SK-MEL-5 (cell line): ENCODE results near the gene EGFLAM. TPM values are rescaled to one million over a fixed set of nuclear protein-coding genes. Genes with fewer than 3 reads are reported as not detected.
A peak's percentile ranks its signal among the peaks of the same experiment; 100 is the strongest.

Experiments used
- DNase-seq: peaks from one replicate; pipeline ENCODE4 v3.0.0-alpha.2; 2016; ENCODE audit warnings: low read depth, low spot score
- in situ Hi-C: cut with HindIII; loops from 2 replicates; pipeline ENCODE4 v1.10.0; 2016; ENCODE audit warnings: low sequenced_read_pairs, high pct_unique_total_duplicates, low pct_unique_long_range_greater_than_20kb
- total RNA-seq: library from RNA; depleted of rRNA; stranded (reverse); fragments of >200 nt; shearing (Covaris generic); gene quantifications from 2 replicates; pipeline ENCODE4 v1.2.3, GENCODE V29; 2014

EGFLAM gene
- total RNA-seq, 1 experiment from 2014 or later = not detected

DNA sequence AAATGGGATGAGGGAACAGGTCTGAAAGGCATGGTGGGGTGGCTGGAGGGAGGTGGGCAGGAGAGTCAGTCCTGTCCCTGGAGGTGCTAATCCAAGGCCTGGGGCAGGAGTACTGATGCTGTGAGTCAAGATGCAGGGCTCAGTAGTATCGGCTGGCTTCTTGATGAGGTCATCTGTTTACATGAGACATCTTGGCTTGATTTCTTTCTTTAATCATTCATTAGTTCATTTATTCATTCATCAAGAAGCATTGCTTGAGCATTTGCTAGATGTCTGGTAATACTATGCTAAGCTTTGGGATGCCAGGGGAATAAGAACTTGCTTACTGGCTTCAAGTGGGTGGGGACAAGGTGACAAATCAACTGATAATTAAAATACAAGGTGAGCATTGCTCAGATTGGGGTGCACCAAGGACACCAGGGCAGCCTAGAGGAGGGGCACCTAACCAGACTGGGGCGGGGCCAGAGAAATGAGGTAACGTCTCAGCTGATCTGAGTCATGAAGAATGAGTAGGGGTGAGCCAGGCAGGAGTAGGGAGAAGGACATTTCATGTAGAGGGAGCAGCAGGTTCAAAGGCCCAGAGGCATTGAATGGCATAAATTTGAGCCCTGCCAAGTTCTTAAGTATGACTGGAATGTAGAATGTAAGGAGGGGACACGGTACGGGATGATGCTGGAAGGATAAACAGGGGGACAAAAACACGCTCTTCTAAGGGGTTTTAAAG, 88.8 kb downstream of the EGFLAM start:
- in situ Hi-C loops = no loop called here
- DNase-seq = no peak

DNA sequence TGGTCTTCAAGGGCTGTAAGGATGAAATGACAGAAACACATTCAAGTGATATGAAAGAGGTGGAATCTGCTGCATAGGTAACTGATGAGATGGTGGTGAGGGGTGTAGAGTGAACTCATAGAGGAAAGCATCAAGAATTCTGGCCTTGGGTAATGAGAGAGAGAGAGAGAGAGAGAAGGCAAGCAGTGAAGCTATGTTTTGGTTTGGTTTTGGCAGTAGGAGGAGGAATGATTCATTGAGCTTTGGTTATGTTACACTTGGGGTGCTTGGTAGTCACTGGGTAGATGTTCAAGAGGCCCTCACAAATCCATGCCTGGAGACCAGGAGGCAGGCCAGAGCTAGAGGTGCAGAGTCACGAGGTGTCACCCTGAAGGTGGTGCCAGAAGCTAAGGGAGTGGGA, 89.5 kb downstream of the EGFLAM start:
- in situ Hi-C loops = no loop called here
- no peak for DNase-seq

DNA sequence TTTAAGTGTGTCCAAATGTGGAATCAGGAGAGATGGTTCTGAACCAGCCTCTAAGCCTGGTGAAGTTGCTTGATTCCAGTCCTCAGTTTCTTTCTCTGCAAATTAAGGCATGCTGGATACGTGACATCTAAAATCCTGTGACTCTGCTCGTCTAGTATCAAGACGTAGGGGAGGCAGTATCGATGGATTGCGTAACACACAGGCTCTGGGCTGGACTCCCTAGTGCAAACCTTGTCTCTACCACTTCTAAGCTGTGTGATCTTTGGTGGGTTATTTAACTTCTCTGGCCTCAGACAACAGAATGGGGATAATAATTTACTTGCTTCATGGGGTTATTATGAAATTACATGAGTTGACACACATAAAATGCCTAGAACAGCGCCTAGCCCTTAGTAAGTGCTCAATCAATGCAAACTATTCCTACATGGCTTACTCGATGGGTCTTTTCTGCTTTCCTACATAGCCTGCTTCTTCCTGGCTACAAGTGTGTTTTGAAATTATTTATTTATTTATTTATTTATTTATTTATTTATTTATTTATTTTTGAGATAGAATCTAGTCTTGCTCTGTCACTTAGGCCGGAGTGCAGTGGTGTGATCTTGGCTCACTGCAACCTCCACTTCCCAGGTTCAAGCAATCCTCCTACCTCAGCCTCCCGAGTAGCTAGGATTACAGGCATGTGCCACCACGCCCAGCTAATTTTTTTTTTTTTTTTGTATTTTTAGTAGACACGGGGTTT, 102.1 kb downstream of the EGFLAM start:
- in situ Hi-C loops = no loop called here

GRCh38 chr5:38362713-38363112, 104.4 kb downstream of the EGFLAM start:
- in situ Hi-C loops = no loop called here
- DNase-seq = no peak

More for the DNA sequence above, 102.1 kb downstream of the EGFLAM start:
- no peak for DNase-seq

DNA sequence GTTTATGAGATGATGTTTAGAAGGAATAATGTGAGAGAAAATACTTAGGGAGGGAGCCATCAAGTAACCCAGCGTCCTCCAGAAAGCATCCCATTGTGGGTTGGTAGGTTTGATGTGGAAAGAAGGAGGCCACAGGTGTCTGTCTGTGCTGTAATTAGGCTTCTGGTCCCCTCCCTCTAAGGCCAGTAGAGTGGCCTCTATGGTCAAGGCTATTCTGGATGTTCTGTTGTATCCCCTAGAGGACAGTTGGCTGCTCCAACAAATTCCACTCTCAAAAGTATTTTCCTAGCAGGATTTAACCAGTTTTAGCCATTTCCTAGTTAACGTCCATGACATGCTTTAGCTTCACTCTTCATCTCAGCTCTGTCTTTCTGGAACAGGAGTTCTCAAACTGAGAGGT, 106.5 kb downstream of the EGFLAM start:
- in situ Hi-C loops = no loop called here
- DNase-seq = no peak

- DNase-seq = no peak
- in situ Hi-C loops = no loop called here
These were observed 109.1 kb downstream of the EGFLAM start for GRCh38 chr5:38367410-38367809.

DNA sequence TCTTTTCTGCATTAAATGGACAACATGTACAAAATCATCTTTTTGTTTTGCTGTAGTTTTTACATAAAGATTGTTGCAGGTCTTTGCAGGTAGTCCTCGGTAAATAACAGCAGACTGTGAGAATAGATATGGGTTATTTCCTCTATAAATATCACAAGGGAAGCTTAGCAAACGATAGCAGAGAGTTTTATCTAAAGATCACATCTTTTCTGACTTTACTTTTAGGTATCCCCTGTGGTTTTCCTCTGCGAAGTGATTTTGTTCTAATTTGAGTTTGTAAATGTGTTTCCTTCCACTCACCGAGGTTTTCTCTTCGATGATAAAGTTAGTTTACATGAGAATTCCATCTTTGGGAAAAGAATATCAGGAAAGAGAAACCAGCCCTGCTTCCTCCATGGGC, 109.6 kb downstream of the EGFLAM start:
- DNase-seq = no peak
- in situ Hi-C loops = no loop called here

DNA sequence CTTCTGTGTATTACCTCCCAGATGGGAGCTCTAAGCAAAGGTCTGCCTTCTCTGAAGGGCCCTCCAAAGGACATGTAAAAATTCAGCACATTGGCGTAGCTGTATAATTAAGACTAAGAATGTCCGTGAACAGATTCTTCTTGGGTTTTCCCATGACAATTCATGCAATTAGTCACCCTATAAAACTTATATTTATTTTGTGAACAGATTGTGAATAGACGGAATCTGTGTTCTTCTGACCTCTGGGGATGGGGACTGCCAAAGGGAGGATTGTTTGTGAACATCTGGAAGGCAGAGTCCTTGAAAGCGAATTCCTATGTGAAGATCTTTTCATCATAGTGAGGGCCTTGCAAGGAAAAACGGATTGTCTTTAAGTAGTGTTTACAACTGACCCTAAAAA, 111.3 kb downstream of the EGFLAM start:
- in situ Hi-C loops = no loop called here

DNA sequence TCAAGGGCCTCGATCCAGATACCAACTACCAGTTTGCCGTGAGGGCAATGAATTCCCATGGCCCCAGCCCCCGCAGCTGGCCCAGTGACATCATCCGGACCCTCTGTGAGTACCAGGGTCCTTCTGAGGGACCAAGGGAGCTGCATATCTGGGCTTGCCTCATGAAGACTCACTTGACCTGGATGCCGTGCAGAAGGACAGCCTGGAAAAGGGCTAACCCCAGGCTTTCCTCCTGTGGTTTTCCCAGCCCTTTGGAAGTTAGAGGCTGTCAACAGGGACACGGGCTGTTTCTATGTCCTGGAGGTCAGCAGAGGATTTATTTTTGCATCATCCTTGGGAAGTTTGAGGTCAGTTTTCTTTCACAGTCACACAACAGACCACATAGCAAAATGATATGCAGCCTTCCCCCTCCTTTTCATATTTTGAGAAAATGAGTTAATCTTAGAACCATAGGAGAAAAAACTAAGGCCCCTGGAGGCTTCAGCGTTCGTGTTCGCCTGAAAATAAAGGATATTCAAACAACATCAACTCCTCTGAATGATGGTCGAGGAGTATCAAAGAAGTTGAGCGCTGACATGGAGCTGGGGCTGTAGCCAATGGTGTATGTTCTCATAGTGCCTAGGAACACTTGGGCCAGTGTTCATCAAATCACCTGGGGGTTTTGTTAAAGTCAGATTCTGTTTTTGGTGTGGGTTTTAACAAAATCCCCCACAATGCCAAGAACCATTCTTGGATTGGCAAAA, 112.2 kb downstream of the EGFLAM start:
- DNase-seq = no peak
- in situ Hi-C loops = no loop called here

More for the DNA sequence above, 111.3 kb downstream of the EGFLAM start:
- no peak for DNase-seq

- in situ Hi-C loops = no loop called here
- no peak for DNase-seq
These were observed 113.2 kb downstream of the EGFLAM start for GRCh38 chr5:38371596-38371995.

DNA sequence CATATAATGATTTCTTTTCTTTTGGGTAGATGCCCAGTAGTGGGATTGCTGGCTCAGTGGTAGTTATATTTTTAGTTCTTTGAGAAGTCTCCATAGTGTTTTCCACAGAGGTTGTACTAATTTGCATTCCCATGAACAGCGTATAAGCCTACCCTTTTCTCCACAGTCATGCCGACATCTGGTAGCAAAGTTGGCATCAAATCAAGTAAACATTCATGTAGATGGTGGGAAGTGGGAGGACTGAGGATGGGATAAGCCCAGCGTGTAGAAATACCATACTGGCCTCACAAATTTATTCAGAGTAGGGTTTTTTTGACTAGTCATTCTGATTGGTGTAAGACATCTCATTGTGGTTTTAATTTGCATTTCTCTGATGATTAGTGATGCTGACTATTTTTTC, 115.4 kb downstream of the EGFLAM start:
- no peak for DNase-seq

DNA sequence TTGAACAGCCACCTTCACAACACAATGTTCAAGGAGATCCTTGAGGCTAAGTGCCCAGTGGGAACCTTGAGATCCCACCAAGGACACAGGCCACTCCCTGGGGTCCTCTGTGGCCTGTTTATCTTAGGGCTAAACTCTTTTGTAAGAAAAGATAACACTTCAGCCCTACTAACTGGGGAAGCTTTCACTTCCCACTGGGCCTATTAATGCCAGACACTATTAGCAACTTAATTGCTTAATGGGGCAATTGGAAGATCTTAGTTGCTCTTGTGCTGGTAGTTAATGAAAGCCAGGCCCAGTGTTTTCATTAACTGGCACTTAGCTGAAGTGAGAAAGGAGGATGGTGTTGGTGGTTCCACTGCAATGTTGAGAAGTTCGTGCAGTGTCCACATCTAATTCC, 117.1 kb downstream of the EGFLAM start:
- in situ Hi-C loops = no loop called here
- DNase-seq = no peak

More for the DNA sequence above, 115.4 kb downstream of the EGFLAM start:
- in situ Hi-C loops = no loop called here

- DNase-seq = no peak
- in situ Hi-C loops = no loop called here
These were observed 118.0 kb downstream of the EGFLAM start for GRCh38 chr5:38376404-38376803.

DNA sequence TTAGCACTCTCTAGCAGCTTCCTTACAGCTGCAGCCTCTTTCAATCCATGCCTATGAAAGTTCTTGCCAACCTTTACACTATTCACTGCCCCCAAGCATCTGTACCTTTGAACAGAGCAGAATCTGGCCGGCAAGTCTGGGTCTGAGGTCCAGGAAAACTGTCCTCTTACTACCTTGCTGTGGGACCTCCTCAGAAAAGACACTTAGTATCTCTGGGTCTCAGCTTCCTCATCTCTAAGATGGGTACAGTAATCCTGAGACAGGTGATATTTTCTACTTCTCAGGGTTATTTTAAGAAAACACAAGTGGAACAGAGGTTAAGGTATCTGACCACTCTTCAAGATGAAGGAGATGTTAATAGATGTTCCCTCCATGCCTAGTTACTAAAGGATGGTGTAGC, 120.2 kb downstream of the EGFLAM start:
- in situ Hi-C loops = no loop called here
- no peak for DNase-seq

DNA sequence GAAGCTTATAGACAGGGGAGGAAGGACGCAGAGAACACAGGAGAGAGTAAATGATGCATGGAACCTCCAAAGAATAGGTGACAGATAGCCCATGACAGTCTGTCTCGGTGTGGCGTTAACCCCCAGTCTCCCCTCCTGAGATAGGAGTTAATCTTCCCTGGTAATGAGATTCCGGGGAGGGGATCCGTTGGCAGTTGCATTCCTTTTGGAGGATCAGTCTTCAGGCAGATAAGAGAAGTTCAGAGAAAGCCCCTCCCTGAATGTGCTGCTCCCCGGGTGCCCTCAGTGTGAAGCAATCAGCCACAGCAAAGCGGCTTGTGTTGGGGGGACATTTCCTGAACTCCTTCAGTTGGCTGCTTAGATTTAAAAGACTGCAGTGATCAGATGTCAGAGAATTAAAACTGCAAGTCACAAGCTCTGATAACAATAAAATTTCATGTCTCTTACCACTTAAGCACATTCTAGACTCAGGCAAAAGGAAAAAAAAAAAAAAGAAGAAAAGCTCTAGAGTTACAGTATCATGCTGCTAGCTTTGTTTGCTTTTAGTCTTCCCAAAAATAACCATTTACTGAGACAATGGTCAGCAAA, 121.1 kb downstream of the EGFLAM start:
- in situ Hi-C loops = no loop called here

GRCh38 chr5:38380537-38380936, 122.2 kb downstream of the EGFLAM start:
- in situ Hi-C loops = no loop called here
- DNase-seq = no peak

More for the DNA sequence above, 121.1 kb downstream of the EGFLAM start:
- no peak for DNase-seq

DNA sequence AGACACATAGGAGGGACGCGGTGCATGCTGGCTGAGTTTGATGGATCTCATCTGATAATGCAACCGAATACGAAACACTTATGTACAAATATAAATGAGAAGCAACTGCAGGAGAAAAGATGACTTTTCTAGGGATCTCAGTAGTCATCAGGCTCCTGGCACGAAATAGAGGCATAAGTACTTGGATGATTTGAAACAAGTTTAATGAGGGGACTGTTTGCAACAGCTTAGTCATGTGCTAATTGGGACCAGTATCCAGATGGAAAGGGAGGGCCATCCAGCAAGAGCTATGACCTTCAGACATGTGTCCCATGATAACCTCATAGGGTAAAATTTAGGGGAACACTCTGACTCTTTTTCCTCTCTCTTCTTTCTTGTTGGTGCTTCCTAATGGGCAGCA, 123.0 kb downstream of the EGFLAM start:
- no peak for DNase-seq
- in situ Hi-C loops = no loop called here

DNA sequence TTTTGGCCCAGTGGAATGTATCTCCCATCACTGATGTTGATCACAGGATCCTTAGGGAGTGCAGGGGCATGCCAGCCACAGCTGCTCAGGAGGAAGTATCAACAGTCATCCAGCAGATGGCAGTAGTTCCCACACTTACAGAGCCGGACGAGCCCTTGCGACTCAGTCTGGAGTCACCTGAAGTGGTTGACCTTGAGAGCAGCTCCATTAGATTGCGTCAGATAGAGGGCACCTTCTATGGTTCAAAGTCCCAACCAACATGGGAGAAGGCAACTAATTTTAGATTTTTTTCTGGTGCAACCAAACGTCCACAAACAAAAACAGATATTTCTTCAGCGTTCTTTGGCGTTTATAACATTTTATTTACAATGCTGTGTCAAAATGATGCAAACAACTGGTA, 124.5 kb downstream of the EGFLAM start:
- peak; percentile 95 for DNase-seq
- in situ Hi-C loops = no loop called here
